ENCODE data around the gene GNG12.

DNA sequence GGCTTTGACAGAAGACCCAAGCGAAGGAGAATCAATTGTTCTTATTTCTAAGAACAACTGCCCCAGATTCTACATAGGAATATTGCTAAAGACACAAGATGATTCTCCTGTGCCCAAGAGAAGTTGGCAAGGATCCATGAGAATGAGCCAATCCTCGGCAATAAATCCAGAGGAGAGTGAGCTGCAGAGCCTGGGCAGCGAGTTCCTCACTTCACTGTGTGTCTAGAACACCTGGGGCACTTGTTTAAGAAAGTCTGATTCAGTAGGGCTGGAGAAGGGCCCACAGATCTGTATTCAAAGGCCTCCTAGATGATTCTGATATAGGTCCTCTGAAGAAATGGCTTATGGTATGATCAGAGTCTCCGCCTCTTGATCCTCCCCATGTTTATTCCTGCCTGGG lies 116.5 kb downstream of the GNG12 start:
- TF ChIP-seq, protein P1, sequence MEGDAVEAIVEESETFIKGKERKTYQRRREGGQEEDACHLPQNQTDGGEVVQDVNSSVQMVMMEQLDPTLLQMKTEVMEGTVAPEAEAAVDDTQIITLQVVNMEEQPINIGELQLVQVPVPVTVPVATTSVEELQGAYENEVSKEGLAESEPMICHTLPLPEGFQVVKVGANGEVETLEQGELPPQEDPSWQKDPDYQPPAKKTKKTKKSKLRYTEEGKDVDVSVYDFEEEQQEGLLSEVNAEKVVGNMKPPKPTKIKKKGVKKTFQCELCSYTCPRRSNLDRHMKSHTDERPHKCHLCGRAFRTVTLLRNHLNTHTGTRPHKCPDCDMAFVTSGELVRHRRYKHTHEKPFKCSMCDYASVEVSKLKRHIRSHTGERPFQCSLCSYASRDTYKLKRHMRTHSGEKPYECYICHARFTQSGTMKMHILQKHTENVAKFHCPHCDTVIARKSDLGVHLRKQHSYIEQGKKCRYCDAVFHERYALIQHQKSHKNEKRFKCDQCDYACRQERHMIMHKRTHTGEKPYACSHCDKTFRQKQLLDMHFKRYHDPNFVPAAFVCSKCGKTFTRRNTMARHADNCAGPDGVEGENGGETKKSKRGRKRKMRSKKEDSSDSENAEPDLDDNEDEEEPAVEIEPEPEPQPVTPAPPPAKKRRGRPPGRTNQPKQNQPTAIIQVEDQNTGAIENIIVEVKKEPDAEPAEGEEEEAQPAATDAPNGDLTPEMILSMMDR (conservative IDR thresholded peaks at IDR 0.05) = no peak
- TF ChIP-seq ZFX (IDR thresholded peaks at IDR 0.05) = no peak

Measured in C4-2B (cell line).